Neural cell (in vitro differentiated cells): Measurements from ENCODE around the gene COTL1. TPM values are rescaled to one million over a fixed set of nuclear protein-coding genes. Genes with fewer than 3 reads are reported as not detected.
A peak's percentile ranks its signal among the peaks of the same experiment; 100 is the strongest.

Source experiments
- H2AFZ ChIP-seq: fragments of 200-600, 300-800 bp; sonication (generic), shearing (Covaris generic); 2 replicates; pipeline ENCODE4 v1.6.0; 2014; ENCODE audit warnings: low read depth, mild to moderate bottlenecking, antibody characterized with exemption, low read length, moderate library complexity
- H3F3A ChIP-seq: fragments of 200-600 bp; shearing (Covaris generic); 2 replicates; pipeline ENCODE4 v1.6.1; 2016; ENCODE audit warnings: mild to moderate bottlenecking, moderate library complexity, mixed read lengths, antibody characterized with exemption, low read length; ENCODE audit not compliant: insufficient read depth, poor library complexity, severe bottlenecking
- H3K27ac ChIP-seq: fragments of 200-600, 300-800 bp; sonication (generic), shearing (Covaris generic); 2 replicates; pipeline ENCODE4 v1.5.1; 2014; ENCODE audit warnings: mild to moderate bottlenecking, low read length, moderate library complexity
- H3K27me3 ChIP-seq: fragments of 300-800, 200-600 bp; sonication (generic), shearing (Covaris generic); 2 replicates; pipeline ENCODE4 v1.6.0; 2014; ENCODE audit warnings: mild to moderate bottlenecking, low read depth, low read length, moderate library complexity; ENCODE audit not compliant: insufficient read depth
- H3K36me3 ChIP-seq: fragments of 300-800, 200-600 bp; sonication (generic), shearing (Covaris generic); 2 replicates; pipeline ENCODE4 v1.5.1; 2014; ENCODE audit warnings: mild to moderate bottlenecking, antibody characterized with exemption, low read length, moderate library complexity; ENCODE audit not compliant: insufficient read depth
- H3K4me2 ChIP-seq: fragments of 300-800, 200-600 bp; sonication (generic), shearing (Covaris generic); 2 replicates; pipeline ENCODE4 v1.6.0; 2014; ENCODE audit warnings: mild to moderate bottlenecking, low read length
- H3K4me3 ChIP-seq: fragments of 300-800, 200-600 bp; sonication (generic), shearing (Covaris generic); 2 replicates; pipeline ENCODE4 v1.5.1; 2014; ENCODE audit warnings: mild to moderate bottlenecking, low read length, moderate library complexity
- H3K79me2 ChIP-seq: fragments of 200-600 bp; shearing (Covaris generic); replicated peaks from 2 replicates; pipeline ENCODE4 v1.6.0; 2014; ENCODE audit warnings: mild to moderate bottlenecking, low read length, moderate library complexity; ENCODE audit not compliant: insufficient read depth
- H3K9ac ChIP-seq: fragments of 300-800, 200-600 bp; sonication (generic), shearing (Covaris generic); 2 replicates; pipeline ENCODE4 v1.6.1; 2016; ENCODE audit warnings: mild to moderate bottlenecking, low read length, mixed read lengths
- H3K9me2 ChIP-seq: fragments of 200-600 bp; shearing (Covaris generic); 2 replicates; pipeline ENCODE4 v1.6.1; 2016; ENCODE audit warnings: mild to moderate bottlenecking, low read length, mixed read lengths; ENCODE audit not compliant: insufficient read depth
- H3K9me3 ChIP-seq: fragments of 200-600, 300-800 bp; sonication (generic), shearing (Covaris generic); 2 replicates; pipeline ENCODE4 v1.6.1; 2016; ENCODE audit warnings: mild to moderate bottlenecking, mixed run types, low read length, moderate library complexity, mixed read lengths
- H4K20me1 ChIP-seq: fragments of 200-600 bp; shearing (Covaris generic); 2 replicates; pipeline ENCODE4 v1.6.1; 2016; ENCODE audit warnings: mild to moderate bottlenecking, mixed run types; ENCODE audit not compliant: insufficient read depth
- CTCF ChIP-seq: fragments of 450-650 bp; IDR thresholded peaks from 2 replicates; pipeline ENCODE4 v1.5.1; 2014; ENCODE audit warnings: antibody characterized with exemption, mild to moderate bottlenecking, moderate library complexity; ENCODE audit not compliant: poor library complexity, severe bottlenecking
- EP300 ChIP-seq: fragments of 450-650 bp; conservative IDR thresholded peaks from 2 replicates; pipeline ENCODE4 v1.6.1; 2014; ENCODE audit warnings: antibody characterized with exemption, mild to moderate bottlenecking, moderate library complexity; ENCODE audit not compliant: poor library complexity, severe bottlenecking
- EZH2 ChIP-seq: fragments of 200-600, 300-800 bp; shearing (Covaris generic), sonication (generic); IDR thresholded peaks from 2 replicates; pipeline ENCODE4 v1.6.1; 2014; ENCODE audit warnings: antibody characterized with exemption, low read length, borderline replicate concordance, mild to moderate bottlenecking; ENCODE audit not compliant: insufficient read depth, poor library complexity, severe bottlenecking
- MXI1 ChIP-seq: fragments of 450-650 bp; conservative IDR thresholded peaks from 2 replicates; pipeline ENCODE4 v1.6.1; 2014; ENCODE audit warnings: antibody characterized with exemption, mild to moderate bottlenecking; ENCODE audit not compliant: poor library complexity, severe bottlenecking
- POLR2AphosphoS5 ChIP-seq: IDR thresholded peaks from 2 replicates; pipeline ENCODE4 v1.6.1; 2012
- RAD21 ChIP-seq: fragments of 450-650 bp; conservative IDR thresholded peaks from 2 replicates; pipeline ENCODE4 v1.6.1; 2014; ENCODE audit warnings: antibody characterized with exemption, mild to moderate bottlenecking, moderate library complexity
- REST ChIP-seq: IDR thresholded peaks from 2 replicates; pipeline ENCODE4 v1.6.1; 2012; ENCODE audit warnings: borderline replicate concordance
- SMC3 ChIP-seq: fragments of 450-650 bp; conservative IDR thresholded peaks from 2 replicates; pipeline ENCODE4 v1.6.1; 2014; ENCODE audit warnings: antibody characterized with exemption, mild to moderate bottlenecking, moderate library complexity; ENCODE audit not compliant: poor library complexity
- TAF1 ChIP-seq: IDR thresholded peaks from 2 replicates; pipeline ENCODE4 v1.6.1; 2012; ENCODE audit warnings: low read depth
- polyA plus RNA-seq: library from polyadenylated mRNA; depleted of rRNA; stranded (reverse); fragments of >200 nt; gene quantifications from 2 replicates; pipeline ENCODE4 v1.2.3, GENCODE V29; 2014

Gene COTL1
- polyA plus RNA-seq, 1 donor from 2014 or later, result 86.6 TPM

- no peaks in the 10 kb centered on the region for H3K27me3 ChIP-seq
- no peaks in the 10 kb centered on the region for H3K9me2 ChIP-seq
- H4K20me1 ChIP-seq, result no peaks in the 10 kb centered on the region
- H3K79me2 ChIP-seq, result no peaks in the 10 kb centered on the region
- no peak overlapping the region for H3K4me3 ChIP-seq
- H3F3A ChIP-seq, result no peaks in the 10 kb centered on the region
- H3K27ac ChIP-seq, result no peak overlapping the region
- TF ChIP-seq POLR2AphosphoS5 (no peak), MXI1 (no peak), RAD21 (no peak), SMC3 (no peak)
- H3K4me2 ChIP-seq, result no peak overlapping the region
- H3K9ac ChIP-seq, result no peak overlapping the region
- no peaks in the 10 kb centered on the region for H3K9me3 ChIP-seq
- H2AFZ ChIP-seq, result no peak overlapping the region
- no peaks in the 10 kb centered on the region for H3K36me3 ChIP-seq
Measured at GRCh38 chr16:84629580-84629979, 11.7 kb upstream of the COTL1 start.

DNA sequence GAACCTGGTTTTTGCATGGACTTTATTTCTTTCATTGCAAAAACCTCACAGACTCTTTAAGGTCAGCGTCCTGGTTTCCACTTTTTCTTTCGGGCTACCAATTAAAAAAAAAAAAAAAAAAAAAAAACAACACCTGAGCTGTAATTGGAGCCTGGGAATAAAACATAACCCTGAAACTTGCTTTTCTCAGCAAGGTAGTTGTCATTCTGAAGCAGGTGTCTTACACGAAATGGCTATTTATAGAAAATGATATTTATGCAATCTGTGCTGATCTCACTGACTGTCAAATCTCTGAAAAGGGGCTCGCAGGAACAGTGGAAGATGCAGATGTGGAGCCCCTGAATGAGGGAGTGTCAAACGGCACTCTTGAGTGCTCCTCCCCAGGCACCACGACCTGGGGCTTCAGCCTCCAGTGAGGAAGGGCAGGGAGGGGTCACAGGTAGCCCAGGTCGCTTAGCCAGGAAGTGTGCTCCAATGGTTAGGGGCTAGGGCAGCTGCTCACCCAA, 10.4 kb upstream of the COTL1 start:
- Histone ChIP-seq H3K9me2 (no peaks in the 10 kb centered on the region), H3F3A (no peaks in the 10 kb centered on the region), H2AFZ (no peak overlapping the region), H3K36me3 (no peaks in the 10 kb centered on the region), H3K4me2 (peak overlapping the region; percentile 58), H3K27me3 (no peaks in the 10 kb centered on the region), H3K9me3 (no peaks in the 10 kb centered on the region), H3K4me3 (peak overlapping the region; percentile 50), H3K27ac (peak overlapping the region; percentile 92), H4K20me1 (no peaks in the 10 kb centered on the region), H3K9ac (peak overlapping the region; percentile 68), H3K79me2 (no peaks in the 10 kb centered on the region)
- TF ChIP-seq EZH2, result no peak
- TF ChIP-seq CTCF, result no peak
- peak; percentile 45 for TF ChIP-seq REST
- TF ChIP-seq POLR2AphosphoS5, result peak; percentile 40
- TF ChIP-seq TAF1, result no peak
- TF ChIP-seq SMC3, result no peak
- no peak for TF ChIP-seq MXI1
- TF ChIP-seq RAD21, result no peak
- TF ChIP-seq EP300, result peak; percentile 77
